GM23338 (cell line): ENCODE measurements around the gene SLC23A3. TPM values are rescaled to one million over a fixed set of nuclear protein-coding genes. Genes with fewer than 3 reads are reported as not detected.

Source experiments
- ATAC-seq: fragments of 200-7000 bp; cut with Tn5 transposase; 3 replicates; pipeline ENCODE4 v1.9.1; 2020
- DNase-seq: peaks from one replicate; pipeline ENCODE4 v3.0.0-alpha.2; 2015; ENCODE audit warnings: low spot score
- H2AFZ ChIP-seq: fragments of 200-600 bp; sonication (generic); 2 replicates; pipeline ENCODE4 v1.8.0; 2016; ENCODE audit warnings: antibody characterized with exemption, mild to moderate bottlenecking, moderate library complexity
- H3F3A ChIP-seq: fragments of 200-600 bp; sonication (generic); replicated peaks from 2 replicates; pipeline ENCODE4 v1.8.0; 2017; ENCODE audit warnings: antibody characterized with exemption, mixed run types, low read depth
- H3K27ac ChIP-seq: fragments of 200-600 bp; sonication (generic); 2 replicates; pipeline ENCODE4 v1.6.1; 2016; ENCODE audit warnings: low read depth
- H3K27me3 ChIP-seq: fragments of 200-600 bp; sonication (generic); 2 replicates; pipeline ENCODE4 v1.8.0; 2016; ENCODE audit warnings: mild to moderate bottlenecking, mixed run types, moderate library complexity; ENCODE audit not compliant: insufficient read depth
- H3K36me3 ChIP-seq: fragments of 200-600 bp; sonication (generic); 2 replicates; pipeline ENCODE4 v1.8.0; 2016; ENCODE audit warnings: mild to moderate bottlenecking; ENCODE audit not compliant: insufficient read depth
- H3K4me1 ChIP-seq: fragments of 200-600 bp; sonication (generic); 2 replicates; pipeline ENCODE4 v1.8.0; 2016; ENCODE audit warnings: mild to moderate bottlenecking, moderate library complexity; ENCODE audit not compliant: insufficient read depth
- H3K4me2 ChIP-seq: fragments of 200-600 bp; sonication (generic); 2 replicates; pipeline ENCODE4 v1.7.1; 2017; ENCODE audit warnings: mixed run types
- H3K4me3 ChIP-seq: fragments of 200-600 bp; sonication (generic); 2 replicates; pipeline ENCODE4 v1.6.1; 2016; ENCODE audit warnings: mixed run types
- H3K79me2 ChIP-seq: fragments of 200-600 bp; sonication (generic); replicated peaks from 2 replicates; pipeline ENCODE4 v1.8.0; 2017; ENCODE audit warnings: mild to moderate bottlenecking; ENCODE audit not compliant: insufficient read depth
- H3K9me2 ChIP-seq: fragments of 200-600 bp; sonication (generic); 2 replicates; pipeline ENCODE4 v1.8.0; 2017; ENCODE audit not compliant: insufficient read depth
- H4K20me1 ChIP-seq: fragments of 200-600 bp; sonication (generic); replicated peaks from 2 replicates; pipeline ENCODE4 v1.8.0; 2017; ENCODE audit warnings: mild to moderate bottlenecking; ENCODE audit not compliant: insufficient read depth
- H3K27ac Mint-ChIP-seq: 2 replicates; pipeline ENCODE4 v1.8.0; 2020; ENCODE audit warnings: inconsistent platforms, mild to moderate bottlenecking, moderate library complexity, mixed read lengths
- H3K27me3 Mint-ChIP-seq: 3 replicates; pipeline ENCODE4 v1.8.0; 2022; ENCODE audit warnings: low read depth, mild to moderate bottlenecking, moderate library complexity, mixed read lengths, inconsistent platforms; ENCODE audit not compliant: insufficient read depth, poor library complexity
- H3K36me3 Mint-ChIP-seq: 3 replicates; pipeline ENCODE4 v1.8.0; 2021; ENCODE audit warnings: low read depth, mild to moderate bottlenecking, inconsistent platforms, moderate library complexity, mixed read lengths
- H3K4me1 Mint-ChIP-seq: 3 replicates; pipeline ENCODE4 v1.8.0; 2020; ENCODE audit warnings: mild to moderate bottlenecking, inconsistent platforms, mixed read lengths
- H3K4me3 Mint-ChIP-seq: 3 replicates; pipeline ENCODE4 v1.8.0; 2021; ENCODE audit warnings: moderate library complexity, mild to moderate bottlenecking, inconsistent platforms, mixed read lengths
- H3K9me3 Mint-ChIP-seq: 3 replicates; pipeline ENCODE4 v1.8.0; 2020; ENCODE audit warnings: moderate library complexity, mild to moderate bottlenecking, inconsistent platforms, mixed read lengths
- CREB1 ChIP-seq: fragments of 250-450 bp; sonication (Bioruptor Pico); IDR thresholded peaks from 2 replicates; pipeline ENCODE4 v1.5.0; 2020; ENCODE audit warnings: low read depth, mild to moderate bottlenecking, moderate library complexity
- CTCF ChIP-seq, 2 experiments: fragments of 200-600 bp in 1 of 2; sonication (generic) in 1 of 2; conservative IDR thresholded peaks; 2 replicates each; pipeline versions ENCODE4 v1.5.1 to v1.6.1; 2016 to 2017; ENCODE audit warnings: antibody characterized with exemption in 2 of 2, low read depth in 2 of 2, mild to moderate bottlenecking in 2 of 2, moderate library complexity in 1 of 2
- EZH2 ChIP-seq: fragments of 200-600 bp; sonication (generic); IDR thresholded peaks from one replicate; pipeline ENCODE4 v1.8.0; 2017; ENCODE audit warnings: antibody characterized with exemption, mild to moderate bottlenecking, low read depth; ENCODE audit not compliant: unreplicated experiment
- EZH2phosphoT487 ChIP-seq: fragments of 200-600 bp; sonication (generic); IDR thresholded peaks from one replicate; pipeline ENCODE4 v1.8.1; 2018; ENCODE audit warnings: antibody characterized with exemption; ENCODE audit not compliant: unreplicated experiment
- JUNB ChIP-seq: IDR thresholded peaks from one replicate; pipeline ENCODE4 v1.6.1; 2016; ENCODE audit warnings: antibody characterized with exemption; ENCODE audit not compliant: unreplicated experiment
- NANOG ChIP-seq: IDR thresholded peaks from 2 replicates; pipeline ENCODE4 v1.6.1; 2016; ENCODE audit warnings: antibody characterized with exemption, borderline replicate concordance
- POLR2AphosphoS5 ChIP-seq: IDR thresholded peaks from 2 replicates; pipeline ENCODE4 v1.6.1; 2016; ENCODE audit warnings: antibody characterized with exemption, low read depth
- REST ChIP-seq: IDR thresholded peaks from one replicate; pipeline ENCODE4 v1.6.1; 2018; ENCODE audit warnings: antibody characterized with exemption; ENCODE audit not compliant: unreplicated experiment
- STAT1 ChIP-seq: IDR thresholded peaks from one replicate; pipeline ENCODE4 v1.6.1; 2016; ENCODE audit warnings: antibody characterized with exemption; ENCODE audit not compliant: unreplicated experiment
- ZNF114 ChIP-seq: fragments of 250-450 bp; sonication (Bioruptor Pico); IDR thresholded peaks from 2 replicates; pipeline ENCODE4 v1.5.0; 2020; ENCODE audit warnings: mild to moderate bottlenecking, moderate library complexity
- ZNF331 ChIP-seq: fragments of 250-450 bp; sonication (Bioruptor Pico); IDR thresholded peaks from 2 replicates; pipeline ENCODE4 v1.5.0; 2020; ENCODE audit warnings: low read depth, mild to moderate bottlenecking, moderate library complexity
- polyA plus RNA-seq: library from polyadenylated mRNA; unstranded; fragments of >200 nt; fragmentation: Nextera tagmentation; extraction: Ambion mirVana; gene quantifications from 2 replicates; pipeline ENCODE4 v1.2.1, GENCODE V29; 2016
- total RNA-seq: library from RNA; depleted of rRNA; stranded (reverse); fragments of >200 nt; shearing (Covaris generic); gene quantifications from 2 replicates; pipeline ENCODE4 v1.2.3, GENCODE V29; 2014
- TF ChIP-seq, protein P1 (sequence below): fragments of 250-450 bp; sonication (Bioruptor Pico); IDR thresholded peaks from 2 replicates; pipeline ENCODE4 v1.5.0; 2020; ENCODE audit warnings: mild to moderate bottlenecking, moderate library complexity
- TF ChIP-seq, protein P2 (sequence below): IDR thresholded peaks from 2 replicates; pipeline ENCODE4 v1.6.1; 2016; ENCODE audit warnings: antibody characterized with exemption

SLC23A3 gene
- total and polyA plus RNA-seq, 2 experiments from 2014 or later = 0.10 to 0.73 TPM

DNA sequence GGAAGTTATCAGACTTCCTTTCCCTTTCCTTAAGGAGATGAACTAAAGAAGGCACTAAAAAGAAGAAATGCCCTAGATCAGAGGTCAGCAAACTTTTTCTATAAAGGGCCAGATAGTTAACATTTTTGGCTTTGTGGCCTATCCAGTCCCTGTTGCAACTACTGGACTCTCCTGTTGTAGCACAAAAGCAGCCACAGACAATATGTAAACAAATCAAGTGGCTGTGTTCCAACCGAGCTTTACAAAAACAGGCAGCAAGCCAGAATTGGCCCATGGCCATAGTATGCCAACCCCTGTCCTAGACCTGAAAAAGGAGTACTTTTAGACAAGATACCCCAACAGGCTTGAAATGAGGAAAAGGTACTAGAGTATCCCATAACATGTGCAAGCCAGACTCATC is 20.2 kb downstream of the SLC23A3 start:
- ATAC-seq (no peak), DNase-seq (no peak)
- Histone ChIP-seq H3K27ac (no peak overlapping the region; the same call in 1 of the 2 replicates), H3K36me3 (no peaks in the 10 kb centered on the region; the same call in 1 of the 2 replicates), H3K27me3 (no peaks in the 10 kb centered on the region), H3K4me2 (no peak overlapping the region), H3K79me2 (no peaks in the 10 kb centered on the region), H4K20me1 (no peaks in the 10 kb centered on the region; the same call in 1 of the 2 replicates), H3K4me3 (no peak overlapping the region), H2AFZ (no peak overlapping the region), H3F3A (no peaks in the 10 kb centered on the region), H3K4me1 (no peaks in the 10 kb centered on the region), H3K9me2 (no peaks in the 10 kb centered on the region)
- H3K4me3 Mint-ChIP-seq = no peak overlapping the region
- no peak for TF ChIP-seq POLR2AphosphoS5
- TF ChIP-seq EZH2 = no peak
- TF ChIP-seq REST = no peak
- no peak for TF ChIP-seq ZNF114 (CRISPR knock-in tag)
- TF ChIP-seq EZH2phosphoT487 = no peak
- TF ChIP-seq CTCF (conservative IDR thresholded peaks at IDR 0.05; ENCODE audit: low read depth in 2 of 2) = no peak
- TF ChIP-seq, protein P1, sequence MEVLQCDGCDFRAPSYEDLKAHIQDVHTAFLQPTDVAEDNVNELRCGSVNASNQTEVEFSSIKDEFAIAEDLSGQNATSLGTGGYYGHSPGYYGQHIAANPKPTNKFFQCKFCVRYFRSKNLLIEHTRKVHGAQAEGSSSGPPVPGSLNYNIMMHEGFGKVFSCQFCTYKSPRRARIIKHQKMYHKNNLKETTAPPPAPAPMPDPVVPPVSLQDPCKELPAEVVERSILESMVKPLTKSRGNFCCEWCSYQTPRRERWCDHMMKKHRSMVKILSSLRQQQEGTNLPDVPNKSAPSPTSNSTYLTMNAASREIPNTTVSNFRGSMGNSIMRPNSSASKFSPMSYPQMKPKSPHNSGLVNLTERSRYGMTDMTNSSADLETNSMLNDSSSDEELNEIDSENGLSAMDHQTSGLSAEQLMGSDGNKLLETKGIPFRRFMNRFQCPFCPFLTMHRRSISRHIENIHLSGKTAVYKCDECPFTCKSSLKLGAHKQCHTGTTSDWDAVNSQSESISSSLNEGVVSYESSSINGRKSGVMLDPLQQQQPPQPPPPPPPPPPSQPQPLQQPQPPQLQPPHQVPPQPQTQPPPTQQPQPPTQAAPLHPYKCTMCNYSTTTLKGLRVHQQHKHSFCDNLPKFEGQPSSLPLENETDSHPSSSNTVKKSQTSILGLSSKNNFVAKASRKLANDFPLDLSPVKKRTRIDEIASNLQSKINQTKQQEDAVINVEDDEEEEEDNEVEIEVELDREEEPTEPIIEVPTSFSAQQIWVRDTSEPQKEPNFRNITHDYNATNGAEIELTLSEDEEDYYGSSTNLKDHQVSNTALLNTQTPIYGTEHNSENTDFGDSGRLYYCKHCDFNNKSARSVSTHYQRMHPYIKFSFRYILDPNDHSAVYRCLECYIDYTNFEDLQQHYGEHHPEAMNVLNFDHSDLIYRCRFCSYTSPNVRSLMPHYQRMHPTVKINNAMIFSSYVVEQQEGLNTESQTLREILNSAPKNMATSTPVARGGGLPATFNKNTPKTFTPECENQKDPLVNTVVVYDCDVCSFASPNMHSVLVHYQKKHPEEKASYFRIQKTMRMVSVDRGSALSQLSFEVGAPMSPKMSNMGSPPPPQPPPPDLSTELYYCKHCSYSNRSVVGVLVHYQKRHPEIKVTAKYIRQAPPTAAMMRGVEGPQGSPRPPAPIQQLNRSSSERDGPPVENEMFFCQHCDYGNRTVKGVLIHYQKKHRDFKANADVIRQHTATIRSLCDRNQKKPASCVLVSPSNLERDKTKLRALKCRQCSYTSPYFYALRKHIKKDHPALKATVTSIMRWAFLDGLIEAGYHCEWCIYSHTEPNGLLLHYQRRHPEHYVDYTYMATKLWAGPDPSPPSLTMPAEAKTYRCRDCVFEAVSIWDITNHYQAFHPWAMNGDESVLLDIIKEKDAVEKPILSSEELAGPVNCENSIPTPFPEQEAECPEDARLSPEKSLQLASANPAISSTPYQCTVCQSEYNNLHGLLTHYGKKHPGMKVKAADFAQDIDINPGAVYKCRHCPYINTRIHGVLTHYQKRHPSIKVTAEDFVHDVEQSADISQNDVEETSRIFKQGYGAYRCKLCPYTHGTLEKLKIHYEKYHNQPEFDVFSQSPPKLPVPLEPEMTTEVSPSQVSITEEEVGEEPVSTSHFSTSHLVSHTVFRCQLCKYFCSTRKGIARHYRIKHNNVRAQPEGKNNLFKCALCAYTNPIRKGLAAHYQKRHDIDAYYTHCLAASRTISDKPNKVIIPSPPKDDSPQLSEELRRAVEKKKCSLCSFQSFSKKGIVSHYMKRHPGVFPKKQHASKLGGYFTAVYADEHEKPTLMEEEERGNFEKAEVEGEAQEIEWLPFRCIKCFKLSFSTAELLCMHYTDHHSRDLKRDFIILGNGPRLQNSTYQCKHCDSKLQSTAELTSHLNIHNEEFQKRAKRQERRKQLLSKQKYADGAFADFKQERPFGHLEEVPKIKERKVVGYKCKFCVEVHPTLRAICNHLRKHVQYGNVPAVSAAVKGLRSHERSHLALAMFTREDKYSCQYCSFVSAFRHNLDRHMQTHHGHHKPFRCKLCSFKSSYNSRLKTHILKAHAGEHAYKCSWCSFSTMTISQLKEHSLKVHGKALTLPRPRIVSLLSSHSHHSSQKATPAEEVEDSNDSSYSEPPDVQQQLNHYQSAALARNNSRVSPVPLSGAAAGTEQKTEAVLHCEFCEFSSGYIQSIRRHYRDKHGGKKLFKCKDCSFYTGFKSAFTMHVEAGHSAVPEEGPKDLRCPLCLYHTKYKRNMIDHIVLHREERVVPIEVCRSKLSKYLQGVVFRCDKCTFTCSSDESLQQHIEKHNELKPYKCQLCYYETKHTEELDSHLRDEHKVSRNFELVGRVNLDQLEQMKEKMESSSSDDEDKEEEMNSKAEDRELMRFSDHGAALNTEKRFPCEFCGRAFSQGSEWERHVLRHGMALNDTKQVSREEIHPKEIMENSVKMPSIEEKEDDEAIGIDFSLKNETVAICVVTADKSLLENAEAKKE = no peak
- TF ChIP-seq, protein P2, sequence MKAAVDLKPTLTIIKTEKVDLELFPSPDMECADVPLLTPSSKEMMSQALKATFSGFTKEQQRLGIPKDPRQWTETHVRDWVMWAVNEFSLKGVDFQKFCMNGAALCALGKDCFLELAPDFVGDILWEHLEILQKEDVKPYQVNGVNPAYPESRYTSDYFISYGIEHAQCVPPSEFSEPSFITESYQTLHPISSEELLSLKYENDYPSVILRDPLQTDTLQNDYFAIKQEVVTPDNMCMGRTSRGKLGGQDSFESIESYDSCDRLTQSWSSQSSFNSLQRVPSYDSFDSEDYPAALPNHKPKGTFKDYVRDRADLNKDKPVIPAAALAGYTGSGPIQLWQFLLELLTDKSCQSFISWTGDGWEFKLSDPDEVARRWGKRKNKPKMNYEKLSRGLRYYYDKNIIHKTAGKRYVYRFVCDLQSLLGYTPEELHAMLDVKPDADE = no peak
- no peak for TF ChIP-seq ZNF331 (CRISPR knock-in tag)
- no peak for TF ChIP-seq JUNB
- no peak for TF ChIP-seq CREB1
- no peak for TF ChIP-seq STAT1
- no peak for TF ChIP-seq NANOG
- H3K4me1 Mint-ChIP-seq = no peaks in the 10 kb centered on the region
- no peaks in the 10 kb centered on the region for H3K9me3 Mint-ChIP-seq
- H3K27me3 Mint-ChIP-seq = peaks cover 2% of the 10 kb centered on the region
- peaks cover 12% of the 10 kb centered on the region for H3K36me3 Mint-ChIP-seq
- no peak overlapping the region for H3K27ac Mint-ChIP-seq
